Lower lobe of right lung (tissue), 2 donors: ENCODE measurements around the gene TSPAN5. TPM values are rescaled to one million over a fixed set of nuclear protein-coding genes. Genes with fewer than 3 reads are reported as not detected.

Source experiments
- ATAC-seq, 2 donors: fragments of 200-7000 bp; cut with Tn5 transposase; one replicate each; pipeline ENCODE4 v1.9.1; 2020 to 2022; ENCODE audit warnings: mild to moderate bottlenecking in 2 of 2, moderate library complexity in 2 of 2
- DNase-seq: peaks from one replicate; pipeline ENCODE4 v3.0.0-alpha.2; 2020
- H3K27ac ChIP-seq: fragments of 200-600 bp; one replicate; pipeline ENCODE4 v1.8.0; 2022
- H3K27me3 ChIP-seq: fragments of 200-600 bp; one replicate; pipeline ENCODE4 v1.8.0; 2022; ENCODE audit warnings: low read depth
- H3K36me3 ChIP-seq: fragments of 200-600 bp; one replicate; pipeline ENCODE4 v1.8.0; 2022; ENCODE audit warnings: mild to moderate bottlenecking
- H3K4me1 ChIP-seq: fragments of 200-600 bp; one replicate; pipeline ENCODE4 v1.8.0; 2022
- H3K4me3 ChIP-seq: fragments of 200-600 bp; one replicate; pipeline ENCODE4 v1.8.0; 2022; ENCODE audit warnings: mild to moderate bottlenecking
- H3K9me3 ChIP-seq: fragments of 200-600 bp; one replicate; pipeline ENCODE4 v1.8.0; 2022
- CTCF ChIP-seq: fragments of 200-600 bp; IDR thresholded peaks from one replicate; pipeline ENCODE4 v1.8.0; 2022; ENCODE audit warnings: antibody characterized with exemption, mild to moderate bottlenecking
- intact Hi-C: fragments of 100-400 bp; cut with DNase I; formaldehyde crosslinking; loops from one replicate; pipeline ENCODE4 v1.11.0; 2022
- total RNA-seq: library from RNA; stranded (reverse); fragmentation: NEBNext Ultra II Directional; extraction: Animal tissue kit (Norgen Biotek cat#: 25700); gene quantifications from one replicate; pipeline ENCODE4 v1.2.1, GENCODE V29; 2021
- donor health status: DM: no; HTN: yes; CAD: no; lungs with severe emphysema.

The TSPAN5 gene
- total RNA-seq, 1 donor from 2014 or later, result 5.7 TPM

- Histone ChIP-seq H3K9me3 (no peaks in the 10 kb centered on the region), H3K27ac (no peak overlapping the region), H3K4me1 (no peaks in the 10 kb centered on the region), H3K36me3 (no peaks in the 10 kb centered on the region), H3K27me3 (no peaks in the 10 kb centered on the region), H3K4me3 (no peak overlapping the region)
- TF ChIP-seq CTCF, result no peak
- DNase-seq (no peak), ATAC-seq (no peak)
- intact Hi-C loops, result no loop called here
Observed at GRCh38 chr4:98624144-98624543, 34.3 kb downstream of the TSPAN5 start.

GRCh38 chr4:98623126-98623802 is 35.1 kb downstream of the TSPAN5 start:
- DNase-seq, result no peak
- Histone ChIP-seq H3K4me3 (no peak overlapping the region), H3K27ac (no peak overlapping the region), H3K4me1 (no peaks in the 10 kb centered on the region), H3K27me3 (no peaks in the 10 kb centered on the region), H3K36me3 (no peaks in the 10 kb centered on the region), H3K9me3 (no peaks in the 10 kb centered on the region)
- intact Hi-C loops, result no loop called here
- no peak for TF ChIP-seq CTCF
- ATAC-seq, result no peak

- no peaks in the 10 kb centered on the region for H3K4me1 ChIP-seq
- no peaks in the 10 kb centered on the region for H3K27me3 ChIP-seq
- TF ChIP-seq CTCF, result no peak
- H3K4me3 ChIP-seq, result no peak overlapping the region
- no peak overlapping the region for H3K27ac ChIP-seq
- DNase-seq (no peak), ATAC-seq (no peak)
- intact Hi-C loops, result no loop called here
- H3K36me3 ChIP-seq, result no peaks in the 10 kb centered on the region
- H3K9me3 ChIP-seq, result no peaks in the 10 kb centered on the region
Observed at GRCh38 chr4:98620087-98620784, 38.2 kb downstream of the TSPAN5 start.

- H3K4me1 ChIP-seq, result no peaks in the 10 kb centered on the region
- H3K27me3 ChIP-seq, result no peaks in the 10 kb centered on the region
- no peak for DNase-seq
- no peak overlapping the region for H3K4me3 ChIP-seq
- H3K9me3 ChIP-seq, result no peaks in the 10 kb centered on the region
- no peak for ATAC-seq
- H3K36me3 ChIP-seq, result no peaks in the 10 kb centered on the region
- intact Hi-C loops, result no loop called here
- no peak overlapping the region for H3K27ac ChIP-seq
- no peak for TF ChIP-seq CTCF
Observed at GRCh38 chr4:98619180-98619579, 39.2 kb downstream of the TSPAN5 start.

GRCh38 chr4:98618680-98619079 is 39.7 kb downstream of the TSPAN5 start:
- Histone ChIP-seq H3K4me3 (no peak overlapping the region), H3K4me1 (no peaks in the 10 kb centered on the region), H3K27ac (no peak overlapping the region), H3K9me3 (no peaks in the 10 kb centered on the region), H3K27me3 (no peaks in the 10 kb centered on the region), H3K36me3 (no peaks in the 10 kb centered on the region)
- TF ChIP-seq CTCF, result no peak
- intact Hi-C loops, result no loop called here
- no peak for DNase-seq
- ATAC-seq, result no peak
